ENCODE results near the gene SHMT2. TPM values are rescaled to one million over a fixed set of nuclear protein-coding genes. Genes with fewer than 3 reads are reported as not detected.

SHMT2 gene
- total RNA-seq, 1 experiment from 2014 or later: 274 TPM

- CTCF ChIA-PET: no interaction called here
- Histone ChIP-seq H3K36me3 (ENCODE audit: insufficient read depth, low read length, poor library complexity, severe bottlenecking) (peaks cover 8% of the 10 kb centered on the region), H3K27ac (ENCODE audit: low read depth, low read length, poor library complexity, severe bottlenecking) (no peak overlapping the region), H3K9me3 (ENCODE audit: low read depth, low read length, poor library complexity, severe bottlenecking) (no peaks in the 10 kb centered on the region), H3K27me3 (replicated peaks; ENCODE audit: insufficient read depth, low read depth, low read length, poor library complexity) (no peaks in the 10 kb centered on the region), H3K4me1 (ENCODE audit: insufficient read depth, low read length, poor library complexity, severe bottlenecking) (peaks cover 8% of the 10 kb centered on the region), H3K4me3 (ENCODE audit: low read depth, low read length, poor library complexity, severe bottlenecking) (no peak overlapping the region)
- BruUV-seq (replicated peaks): no TSS peak
- no peak for DNase-seq (ENCODE audit: low spot score)
- POLR2A ChIA-PET (ENCODE audit: low non-redundant PET): no interaction called here
- intact Hi-C loops (cut with micrococcal nuclease; ENCODE audit: unreplicated experiment): loop anchor here (10.0 kb wide), 1 partner anchor 431 kb away; the partner anchor contains the start of gene PRIM1
- TF ChIP-seq EZH2 (IDR thresholded peaks at IDR 0.05; ENCODE audit: borderline replicate concordance, low read depth, low read length, poor library complexity, severe bottlenecking) (no peak), CTCF (conservative IDR thresholded peaks at IDR 0.05; ENCODE audit: low read depth, low read length) (no peak)
Measured at GRCh38 chr12:57185403-57185802, 44.1 kb upstream of the SHMT2 start.

- TF ChIP-seq EZH2 (IDR thresholded peaks at IDR 0.05; ENCODE audit: borderline replicate concordance, low read depth, low read length, poor library complexity, severe bottlenecking) (no peak), CTCF (conservative IDR thresholded peaks at IDR 0.05; ENCODE audit: low read depth, low read length) (no peak)
- DNase-seq (ENCODE audit: low spot score): no peak
- Histone ChIP-seq H3K27me3 (replicated peaks; ENCODE audit: insufficient read depth, low read depth, low read length, poor library complexity) (no peaks in the 10 kb centered on the region), H3K9me3 (ENCODE audit: low read depth, low read length, poor library complexity, severe bottlenecking) (no peaks in the 10 kb centered on the region), H3K36me3 (ENCODE audit: insufficient read depth, low read length, poor library complexity, severe bottlenecking) (peaks cover 8% of the 10 kb centered on the region), H3K4me3 (ENCODE audit: low read depth, low read length, poor library complexity, severe bottlenecking) (no peak overlapping the region), H3K27ac (ENCODE audit: low read depth, low read length, poor library complexity, severe bottlenecking) (no peak overlapping the region), H3K4me1 (ENCODE audit: insufficient read depth, low read length, poor library complexity, severe bottlenecking) (peaks cover 11% of the 10 kb centered on the region)
- ChIA-PET CTCF (no interaction called here), POLR2A (ENCODE audit: low non-redundant PET) (no interaction called here)
- BruUV-seq (replicated peaks): no TSS peak
- intact Hi-C loops (cut with micrococcal nuclease; ENCODE audit: unreplicated experiment): loop anchor here (10.0 kb wide), 1 partner anchor 431 kb away; the partner anchor contains the start of gene PRIM1
Measured at GRCh38 chr12:57185906-57186508, 43.5 kb upstream of the SHMT2 start.

DNA sequence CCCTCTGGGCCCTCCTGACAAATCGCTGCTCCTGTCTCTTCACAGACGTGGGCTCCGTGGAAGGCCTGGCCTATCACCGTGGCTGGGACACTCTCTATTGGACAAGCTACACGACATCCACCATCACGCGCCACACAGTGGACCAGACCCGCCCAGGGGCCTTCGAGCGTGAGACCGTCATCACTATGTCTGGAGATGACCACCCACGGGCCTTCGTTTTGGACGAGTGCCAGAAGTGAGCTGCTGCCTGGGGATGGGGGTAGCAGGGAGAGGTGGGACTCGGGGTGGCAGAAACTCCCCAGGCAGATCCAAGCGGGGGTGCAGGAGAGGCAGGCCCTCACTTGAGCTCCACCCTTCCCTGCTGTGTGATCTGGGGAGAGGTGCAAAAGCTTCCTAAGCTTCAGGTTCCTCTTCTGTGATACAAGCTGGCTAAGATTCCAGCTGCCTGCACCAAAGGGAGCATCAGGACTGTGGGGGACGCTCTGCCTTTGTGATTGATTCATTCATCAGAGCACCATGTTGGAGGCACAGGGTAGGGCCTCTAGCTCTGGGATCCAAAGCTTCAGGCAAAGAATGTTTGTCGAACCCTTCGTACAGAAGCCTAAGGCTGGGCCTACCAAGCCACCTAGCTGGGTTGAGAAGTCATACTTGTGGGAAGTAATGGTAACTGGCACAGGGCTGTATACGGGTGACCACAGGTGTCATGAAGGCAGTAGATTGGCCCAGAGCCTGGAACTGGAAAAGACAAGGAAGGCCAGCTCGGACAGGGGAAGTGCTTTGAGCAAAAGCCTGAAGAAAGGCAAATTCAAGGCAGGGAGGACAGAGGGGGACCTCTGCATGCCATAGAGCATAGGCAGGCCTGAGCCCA, 42.1 kb upstream of the SHMT2 start:
- Histone ChIP-seq H3K4me3 (ENCODE audit: low read depth, low read length, poor library complexity, severe bottlenecking) (no peak overlapping the region), H3K4me1 (ENCODE audit: insufficient read depth, low read length, poor library complexity, severe bottlenecking) (peaks cover 11% of the 10 kb centered on the region), H3K27ac (ENCODE audit: low read depth, low read length, poor library complexity, severe bottlenecking) (no peak overlapping the region), H3K36me3 (ENCODE audit: insufficient read depth, low read length, poor library complexity, severe bottlenecking) (peaks cover 10% of the 10 kb centered on the region), H3K27me3 (replicated peaks; ENCODE audit: insufficient read depth, low read depth, low read length, poor library complexity) (no peaks in the 10 kb centered on the region), H3K9me3 (ENCODE audit: low read depth, low read length, poor library complexity, severe bottlenecking) (no peaks in the 10 kb centered on the region)
- intact Hi-C loops (cut with micrococcal nuclease; ENCODE audit: unreplicated experiment): loop anchor here (10.0 kb wide), 1 partner anchor 433 kb away; the partner anchor contains the start of gene PRIM1
- CTCF ChIA-PET: interaction anchor here (0.6 to 0.8 kb wide), 3 partner anchors 11 to 89 kb away, joined by 3 to 5 read pairs (median 3); partner anchors contain the start of gene LRP1
- POLR2A ChIA-PET (ENCODE audit: low non-redundant PET): no interaction called here
- TF ChIP-seq EZH2 (IDR thresholded peaks at IDR 0.05; ENCODE audit: borderline replicate concordance, low read depth, low read length, poor library complexity, severe bottlenecking) (no peak), CTCF (conservative IDR thresholded peaks at IDR 0.05; ENCODE audit: low read depth, low read length) (no peak)
- no peak for DNase-seq (ENCODE audit: low spot score)
- BruUV-seq (replicated peaks): no TSS peak

Measured in A673 (cell line).